Body of pancreas (tissue), 4 donors: ENCODE data around the gene ELP1. TPM values are rescaled to one million over a fixed set of nuclear protein-coding genes. Genes with fewer than 3 reads are reported as not detected.
"Not testable (repeated sequence)": the region's sequence is repeated elsewhere in the genome, so short reads cannot be mapped to it uniquely, and the experiment has no call there.

Source experiments
- ATAC-seq: fragments of 150-250 bp; one replicate; pipeline ENCODE4 v1.9.1; 2016
- DNase-seq, 4 donors: peaks; one replicate each; pipeline ENCODE4 v3.0.0-alpha.2; 2019
- H3K27ac ChIP-seq, 4 donors: fragments of 200-600 bp; sonication (generic); 1 replicate in 3 of 4; 2 replicates in 1 of 4; pipeline versions ENCODE4 v1.5.1 to v1.6.1; 2016 to 2019; ENCODE audit warnings: mild to moderate bottlenecking in 1 of 4, mixed read lengths in 1 of 4, moderate library complexity in 1 of 4
- H3K27me3 ChIP-seq, 2 donors: fragments of 200-600 bp; sonication (generic); one replicate each; pipeline ENCODE4 v1.6.0; 2016; ENCODE audit warnings: mild to moderate bottlenecking in 1 of 2
- H3K36me3 ChIP-seq, 2 donors: fragments of 200-600 bp; sonication (generic); replicated peaks in 1 of 2; 2 replicates each; pipeline ENCODE4 v1.5.1; 2016; ENCODE audit warnings: low read depth in 2 of 2; ENCODE audit not compliant: insufficient read depth in 1 of 2
- H3K4me1 ChIP-seq: fragments of 200-600 bp; sonication (generic); one replicate; pipeline ENCODE4 v1.6.0; 2016
- H3K4me3 ChIP-seq, 2 donors: fragments of 200-600 bp; sonication (generic); 1 replicate in 1 of 2; 2 replicates in 1 of 2; pipeline ENCODE4 v1.5.1; 2016 to 2019
- H3K9me3 ChIP-seq, 3 donors: fragments of 200-600 bp; sonication (generic); 1 replicate in 2 of 3; 2 replicates in 1 of 3; pipeline ENCODE4 v1.5.1; 2016
- CTCF ChIP-seq, 7 experiments: fragments of 450-650 bp in 4 of 7; fragments of 200-600 bp in 3 of 7; sonication (generic) in 3 of 7; IDR thresholded peaks; one replicate each; pipeline ENCODE4 v1.5.1; 2016 to 2019; ENCODE audit warnings: antibody characterized with exemption in 7 of 7
- POLR2A ChIP-seq, 3 donors: fragments of 450-650 bp; IDR thresholded peaks; one replicate each; pipeline ENCODE4 v1.6.1; 2016; ENCODE audit warnings: antibody characterized with exemption in 3 of 3, mild to moderate bottlenecking in 2 of 3
- WGBS, 2 donors: methylation state at CpG; one replicate each; pipeline ENCODE4 v1.1.5; 2017; 5-methylcytosine and 5-hydroxymethylcytosine counted together
- intact Hi-C: fragments of 100-400 bp; cut with DNase I; formaldehyde crosslinking; loops from one replicate; pipeline ENCODE4 v1.15.1; 2023
- total RNA-seq, 2 donors: library from RNA; depleted of rRNA; stranded (reverse); fragments of >200 nt; gene quantifications; one replicate each; pipeline ENCODE4 v1.1.0, GENCODE V29; 2016

Gene ELP1
- total RNA-seq, 2 donors from 2014 or later = 14.5 to 18.2 TPM

GRCh38 chr9:108928386-108928785 is 5.5 kb downstream of the ELP1 start:
- Histone ChIP-seq H3K27me3 (no peaks in the 10 kb centered on the region), H3K36me3 (peaks cover 4 to 22% of the 10 kb centered on the region in 2 donors), H3K4me3 (no peak overlapping the region), H3K4me1 (peaks cover 10% of the 10 kb centered on the region), H3K27ac (no peak overlapping the region), H3K9me3 (no peaks in the 10 kb centered on the region)
- TF ChIP-seq POLR2A (IDR thresholded peaks at IDR 0.05) = no peak
- no peak for TF ChIP-seq CTCF (IDR thresholded peaks at IDR 0.05)
- DNase-seq = no peak
- intact Hi-C loops = no loop called here
- 71 to 91% methylated on average over 2 of the region's 2 CpGs for WGBS, 2 donors
- no peak for ATAC-seq

DNA sequence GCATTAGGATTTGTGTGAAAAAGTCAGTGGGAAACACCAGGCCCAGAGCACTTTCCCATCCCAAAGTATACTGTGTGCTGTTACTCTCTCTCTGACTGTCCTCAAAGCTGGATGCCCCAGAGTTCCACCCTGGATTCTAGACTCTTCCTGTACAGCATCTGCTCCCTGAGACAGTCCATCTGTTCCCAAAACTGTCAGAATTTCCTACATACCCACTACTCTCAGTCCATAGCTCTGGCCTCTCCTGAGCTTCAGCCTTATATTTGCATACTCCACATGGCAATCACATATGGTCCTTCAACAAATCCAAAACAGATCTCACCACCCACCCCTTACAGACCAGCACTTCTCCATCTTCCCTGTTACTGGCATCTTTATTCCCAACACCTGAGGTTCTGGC is 9.5 kb downstream of the ELP1 start:
- no peaks in the 10 kb centered on the region for H3K4me1 ChIP-seq
- DNase-seq (no peak), ATAC-seq (no peak)
- intact Hi-C loops = no loop called here
- no peaks in the 10 kb centered on the region for H3K9me3 ChIP-seq
- no peak for TF ChIP-seq POLR2A (IDR thresholded peaks at IDR 0.05)
- no peak for TF ChIP-seq CTCF (IDR thresholded peaks at IDR 0.05)
- H3K27me3 ChIP-seq = no peaks in the 10 kb centered on the region
- H3K36me3 ChIP-seq = peaks cover 4 to 22% of the 10 kb centered on the region in 2 donors
- H3K4me3 ChIP-seq = no peak overlapping the region
- no peak overlapping the region for H3K27ac ChIP-seq

- peaks cover 4 to 16% of the 10 kb centered on the region in 2 donors for H3K36me3 ChIP-seq
- no peaks in the 10 kb centered on the region for H3K9me3 ChIP-seq
- H3K27me3 ChIP-seq = no peaks in the 10 kb centered on the region
- TF ChIP-seq POLR2A (IDR thresholded peaks at IDR 0.05) (no peak), CTCF (IDR thresholded peaks at IDR 0.05) (no peak)
- H3K27ac ChIP-seq = no peak overlapping the region
- DNase-seq (no peak), ATAC-seq (no peak)
- no peak overlapping the region for H3K4me3 ChIP-seq
- H3K4me1 ChIP-seq = no peaks in the 10 kb centered on the region
- intact Hi-C loops = no loop called here
- WGBS, 2 donors = 75 to 97% methylated on average over 1 of the region's 1 CpG
Measured at GRCh38 chr9:108921200-108921599, 12.7 kb downstream of the ELP1 start.

DNA sequence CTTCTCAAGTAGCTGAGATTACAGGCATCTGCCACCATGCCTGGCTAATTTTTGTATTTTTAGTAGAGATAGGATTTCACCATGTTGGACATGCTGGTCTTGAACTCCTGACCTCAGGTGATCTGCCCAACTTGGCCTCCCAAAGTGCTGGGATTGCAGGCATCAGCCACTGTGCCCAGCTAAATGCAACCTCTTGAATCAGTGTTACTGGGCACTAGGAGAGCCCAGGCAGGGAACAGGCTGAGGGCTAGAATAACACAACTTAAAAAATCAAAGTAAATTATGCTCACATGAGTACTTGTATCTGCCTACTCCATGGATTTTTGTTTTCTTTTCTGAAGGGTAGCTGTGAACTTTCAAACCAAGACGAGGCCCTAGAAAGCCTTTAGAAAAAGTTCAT is 13.5 kb downstream of the ELP1 start:
- H3K9me3 ChIP-seq, H3K4me3 ChIP-seq, H3K27ac ChIP-seq, H3K27me3 ChIP-seq, H3K4me1 ChIP-seq, DNase-seq, ATAC-seq, intact Hi-C loops: not testable (repeated sequence)
- WGBS, 2 donors = 93 to 95% methylated on average over 1 of the region's 1 CpG
- peaks cover 4 to 10% of the 10 kb centered on the region in 2 donors for H3K36me3 ChIP-seq

- TF ChIP-seq POLR2A (IDR thresholded peaks at IDR 0.05) (no peak), CTCF (IDR thresholded peaks at IDR 0.05) (no peak)
- 83 to 88% methylated on average over 6 of the region's 6 CpGs for WGBS, 2 donors
- no peaks in the 10 kb centered on the region for H3K9me3 ChIP-seq
- no peak overlapping the region for H3K27ac ChIP-seq
- no peak for DNase-seq
- H3K4me1 ChIP-seq = no peaks in the 10 kb centered on the region
- H3K4me3 ChIP-seq = no peak overlapping the region
- intact Hi-C loops = no loop called here
- H3K27me3 ChIP-seq = no peaks in the 10 kb centered on the region
- ATAC-seq = no peak
- H3K36me3 ChIP-seq = peaks cover 4 to 9% of the 10 kb centered on the region in 2 donors
Measured at GRCh38 chr9:108919517-108919916, 14.4 kb downstream of the ELP1 start.
